ENCODE data around the gene MTX2. TPM values are rescaled to one million over a fixed set of nuclear protein-coding genes. Genes with fewer than 3 reads are reported as not detected.
"Not testable (repeated sequence)": the region's sequence is repeated elsewhere in the genome, so short reads cannot be mapped to it uniquely, and the experiment has no call there.

The MTX2 gene
- total RNA-seq, 3 donors from 2014 or later: 19.7 to 27.2 (median 23.6) TPM

DNA sequence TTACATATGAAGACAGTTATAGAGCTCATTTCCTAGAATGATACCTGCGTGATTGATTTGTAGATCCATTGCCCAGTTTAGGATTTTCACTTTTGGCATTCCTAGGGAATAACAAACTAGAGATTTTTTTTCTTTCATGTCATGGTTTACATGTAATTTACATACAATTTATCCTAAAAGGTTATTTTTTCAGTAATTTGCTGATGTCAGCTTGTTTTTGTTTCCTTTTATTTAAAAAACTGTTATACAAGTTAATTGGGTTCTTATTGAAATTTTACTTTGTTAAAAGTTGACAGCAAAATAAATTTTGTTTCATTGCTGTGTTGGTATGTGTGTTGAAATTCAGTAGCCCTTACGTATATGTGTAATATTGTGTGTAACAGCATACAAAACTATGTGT lies 23.4 kb downstream of the MTX2 start:
- H3K4me3 ChIP-seq: no peak overlapping the region
- intact Hi-C loops (cut with DNase I; ENCODE audit: low total_unique reads): no loop called here
- H3K36me3 ChIP-seq: no peaks in the 10 kb centered on the region
- no peak for TF ChIP-seq POLR2A (IDR thresholded peaks at IDR 0.05)
- TF ChIP-seq, protein P1, sequence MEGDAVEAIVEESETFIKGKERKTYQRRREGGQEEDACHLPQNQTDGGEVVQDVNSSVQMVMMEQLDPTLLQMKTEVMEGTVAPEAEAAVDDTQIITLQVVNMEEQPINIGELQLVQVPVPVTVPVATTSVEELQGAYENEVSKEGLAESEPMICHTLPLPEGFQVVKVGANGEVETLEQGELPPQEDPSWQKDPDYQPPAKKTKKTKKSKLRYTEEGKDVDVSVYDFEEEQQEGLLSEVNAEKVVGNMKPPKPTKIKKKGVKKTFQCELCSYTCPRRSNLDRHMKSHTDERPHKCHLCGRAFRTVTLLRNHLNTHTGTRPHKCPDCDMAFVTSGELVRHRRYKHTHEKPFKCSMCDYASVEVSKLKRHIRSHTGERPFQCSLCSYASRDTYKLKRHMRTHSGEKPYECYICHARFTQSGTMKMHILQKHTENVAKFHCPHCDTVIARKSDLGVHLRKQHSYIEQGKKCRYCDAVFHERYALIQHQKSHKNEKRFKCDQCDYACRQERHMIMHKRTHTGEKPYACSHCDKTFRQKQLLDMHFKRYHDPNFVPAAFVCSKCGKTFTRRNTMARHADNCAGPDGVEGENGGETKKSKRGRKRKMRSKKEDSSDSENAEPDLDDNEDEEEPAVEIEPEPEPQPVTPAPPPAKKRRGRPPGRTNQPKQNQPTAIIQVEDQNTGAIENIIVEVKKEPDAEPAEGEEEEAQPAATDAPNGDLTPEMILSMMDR (IDR thresholded peaks at IDR 0.05): no peak
- TF ChIP-seq POLR2AphosphoS5 (IDR thresholded peaks at IDR 0.05): no peak
- no peaks in the 10 kb centered on the region for H3K9me3 ChIP-seq
- DNase-seq (ENCODE audit: low spot score in 2 of 2): no peak
- H3K27me3 ChIP-seq: no peaks in the 10 kb centered on the region
- no peak overlapping the region for H3K27ac ChIP-seq
- H3K4me1 ChIP-seq: no peaks in the 10 kb centered on the region

DNA sequence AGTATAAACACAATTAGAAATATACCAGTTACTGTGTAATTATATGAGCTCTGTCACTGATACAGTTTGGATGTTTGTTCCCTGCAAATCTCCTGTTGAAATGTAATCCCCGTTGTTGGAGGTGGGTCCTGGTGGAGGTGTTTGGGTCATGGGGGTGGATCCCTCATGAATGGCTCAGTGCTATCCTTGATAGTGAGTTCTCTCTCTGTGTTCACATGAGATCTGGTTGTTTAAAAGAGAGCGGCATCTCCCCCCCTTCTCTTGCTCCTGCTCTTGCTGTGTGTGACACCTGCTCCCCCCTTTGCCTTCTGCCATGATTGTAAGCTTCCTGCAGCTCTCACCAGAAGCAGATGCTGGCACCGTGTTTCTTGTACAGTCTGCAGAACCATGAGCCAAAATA lies 24.1 kb downstream of the MTX2 start:
- no peak overlapping the region for H3K4me3 ChIP-seq
- DNase-seq (ENCODE audit: low spot score in 2 of 2): no peak
- H3K27ac ChIP-seq: no peak overlapping the region
- H3K9me3 ChIP-seq: no peaks in the 10 kb centered on the region
- intact Hi-C loops (cut with DNase I; ENCODE audit: low total_unique reads): no loop called here
- H3K27me3 ChIP-seq: no peaks in the 10 kb centered on the region
- no peaks in the 10 kb centered on the region for H3K36me3 ChIP-seq
- TF ChIP-seq POLR2A (IDR thresholded peaks at IDR 0.05) (no peak), POLR2AphosphoS5 (IDR thresholded peaks at IDR 0.05) (no peak)
- TF ChIP-seq, protein P1 (IDR thresholded peaks at IDR 0.05): no peak
- no peaks in the 10 kb centered on the region for H3K4me1 ChIP-seq

DNA sequence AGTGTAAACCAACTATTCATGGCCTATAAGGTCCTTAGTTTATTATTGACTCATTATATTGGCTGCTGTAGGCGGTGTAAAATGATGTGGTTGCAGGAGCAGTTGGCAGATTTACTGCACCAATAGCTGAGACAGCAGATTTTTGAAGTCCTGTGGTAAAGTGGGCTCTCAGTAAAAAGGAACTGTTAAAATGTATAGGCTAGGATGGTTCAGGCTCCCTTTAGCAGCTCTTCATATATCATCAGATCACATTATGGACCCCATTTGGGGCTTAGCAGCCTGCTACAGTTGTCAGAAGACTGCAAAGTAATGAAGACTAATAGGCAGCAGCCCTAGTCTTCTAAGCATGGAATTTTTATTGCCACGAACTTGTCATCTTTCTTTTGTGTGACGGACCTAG lies 27.8 kb downstream of the MTX2 start:
- no peak overlapping the region for H3K4me3 ChIP-seq
- no peaks in the 10 kb centered on the region for H3K4me1 ChIP-seq
- H3K27me3 ChIP-seq: no peaks in the 10 kb centered on the region
- no peak for TF ChIP-seq POLR2AphosphoS5 (IDR thresholded peaks at IDR 0.05)
- no peak for TF ChIP-seq POLR2A (IDR thresholded peaks at IDR 0.05)
- TF ChIP-seq, protein P1 (IDR thresholded peaks at IDR 0.05): no peak
- no peaks in the 10 kb centered on the region for H3K9me3 ChIP-seq
- H3K36me3 ChIP-seq: no peaks in the 10 kb centered on the region
- intact Hi-C loops (cut with DNase I; ENCODE audit: low total_unique reads): no loop called here
- H3K27ac ChIP-seq: no peak overlapping the region
- DNase-seq (ENCODE audit: low spot score in 2 of 2): no peak

- no peak for DNase-seq (ENCODE audit: low spot score in 2 of 2)
- H3K9me3 ChIP-seq: no peaks in the 10 kb centered on the region
- no peaks in the 10 kb centered on the region for H3K36me3 ChIP-seq
- H3K27me3 ChIP-seq: no peaks in the 10 kb centered on the region
- no peak overlapping the region for H3K27ac ChIP-seq
- no peak overlapping the region for H3K4me3 ChIP-seq
- no peaks in the 10 kb centered on the region for H3K4me1 ChIP-seq
- TF ChIP-seq POLR2AphosphoS5 (IDR thresholded peaks at IDR 0.05): no peak
- TF ChIP-seq POLR2A (IDR thresholded peaks at IDR 0.05): no peak
- TF ChIP-seq, protein P1 (IDR thresholded peaks at IDR 0.05): no peak
- intact Hi-C loops (cut with DNase I; ENCODE audit: low total_unique reads): no loop called here
Measured at GRCh38 chr2:176297737-176298136, 28.5 kb downstream of the MTX2 start.

DNA sequence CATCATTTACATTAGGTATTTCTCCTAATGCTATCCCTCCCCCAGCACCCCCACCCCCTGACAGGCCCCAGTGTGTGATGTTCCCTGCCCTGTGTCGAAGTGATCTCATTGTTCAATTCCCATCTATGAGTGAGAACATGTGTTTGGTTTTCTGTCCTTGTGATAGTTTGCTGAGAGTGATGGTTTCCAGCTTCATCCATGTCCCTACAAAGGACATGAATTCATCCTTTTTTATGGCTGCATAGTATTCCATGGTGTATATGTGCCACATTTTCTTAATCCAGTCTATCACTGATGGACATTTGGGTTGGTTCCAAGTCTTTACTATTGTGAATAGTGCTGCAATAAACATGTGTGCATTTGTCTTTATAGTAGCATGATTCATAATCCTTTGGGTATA lies 36.8 kb downstream of the MTX2 start:
- H3K27ac ChIP-seq; H3K36me3 ChIP-seq; H3K4me1 ChIP-seq; DNase-seq (ENCODE audit: low spot score in 2 of 2); H3K27me3 ChIP-seq; H3K9me3 ChIP-seq; intact Hi-C loops (cut with DNase I; ENCODE audit: low total_unique reads); H3K4me3 ChIP-seq: not testable (repeated sequence)

- H3K4me1 ChIP-seq: no peaks in the 10 kb centered on the region
- H3K36me3 ChIP-seq: no peaks in the 10 kb centered on the region
- intact Hi-C loops (cut with DNase I; ENCODE audit: low total_unique reads): no loop called here
- TF ChIP-seq POLR2AphosphoS5 (IDR thresholded peaks at IDR 0.05) (no peak), POLR2A (IDR thresholded peaks at IDR 0.05) (no peak)
- TF ChIP-seq, protein P1 (IDR thresholded peaks at IDR 0.05): no peak
- H3K4me3 ChIP-seq: no peak overlapping the region
- no peak for DNase-seq (ENCODE audit: low spot score in 2 of 2)
- H3K27ac ChIP-seq: no peak overlapping the region
- H3K27me3 ChIP-seq: no peaks in the 10 kb centered on the region
- no peaks in the 10 kb centered on the region for H3K9me3 ChIP-seq
Measured at GRCh38 chr2:176317199-176317598, 48.0 kb downstream of the MTX2 start.
